Measurements from ENCODE around the gene BSN.

GRCh38 chr3:49658711-49659110, 104.4 kb downstream of the BSN start:
- no peak for TF ChIP-seq CTCF (IDR thresholded peaks at IDR 0.05)
- TF ChIP-seq EP300 (IDR thresholded peaks at IDR 0.05), result no peak
- TF ChIP-seq POLR2A (IDR thresholded peaks at IDR 0.05), result no peak
